WTC11 (cell line): ENCODE data around the gene IL20RB. TPM values are rescaled to one million over a fixed set of nuclear protein-coding genes. Genes with fewer than 3 reads are reported as not detected.

ENCODE experiments used
- ATAC-seq: fragments of 200-7000 bp; cut with Tn5 transposase; 2 replicates; pipeline ENCODE4 v1.10.0; 2021; ENCODE audit warnings: mild to moderate bottlenecking, moderate library complexity
- CTCF ChIA-PET: fragments of 300-600 bp; sonication (Branson Sonifier 250); formaldehyde crosslinking; loops from one replicate; lab custom pipeline; 2021; ENCODE audit warnings: antibody characterized with exemption; lab: Charles Lee
- POLR2A ChIA-PET: fragments of 350-600 bp; sonication (Branson Sonifier 250); formaldehyde crosslinking; loops from one replicate; lab custom pipeline; 2021; ENCODE audit warnings: antibody characterized with exemption; lab: Charles Lee
- DNase-seq: peaks from one replicate; pipeline ENCODE4 v3.0.0; 2021; ENCODE audit warnings: low spot score
- H3K27ac Mint-ChIP-seq: 2 replicates; pipeline ENCODE4 v1.8.0; 2021; ENCODE audit warnings: mixed read lengths
- H3K27me3 Mint-ChIP-seq: 2 replicates; pipeline ENCODE4 v1.8.0; 2021; ENCODE audit warnings: low read depth, mild to moderate bottlenecking, moderate library complexity, mixed read lengths
- H3K36me3 Mint-ChIP-seq: 2 replicates; pipeline ENCODE4 v1.8.0; 2021; ENCODE audit warnings: mixed read lengths
- H3K4me1 Mint-ChIP-seq: 2 replicates; pipeline ENCODE4 v1.8.0; 2022; ENCODE audit warnings: mixed read lengths
- H3K4me3 Mint-ChIP-seq: 2 replicates; pipeline ENCODE4 v1.8.0; 2021; ENCODE audit warnings: mild to moderate bottlenecking, moderate library complexity, mixed read lengths
- H3K9me3 Mint-ChIP-seq: 2 replicates; pipeline ENCODE4 v1.8.0; 2021; ENCODE audit warnings: mixed read lengths
- ATF3 ChIP-seq: sonication (generic); formaldehyde crosslinking; conservative IDR thresholded peaks from 2 replicates; pipeline ENCODE4 v1.8.1; 2022; ENCODE audit warnings: mild to moderate bottlenecking, missing genetic modification reagents
- CREM ChIP-seq: sonication (generic); formaldehyde crosslinking; IDR thresholded peaks from 2 replicates; pipeline ENCODE4 v1.8.1; 2022; ENCODE audit warnings: mild to moderate bottlenecking, missing genetic modification reagents, moderate library complexity
- CTCF ChIP-seq: fragments of 200-600 bp; IDR thresholded peaks from 2 replicates; pipeline ENCODE4 v1.8.0; 2022; ENCODE audit warnings: antibody characterized with exemption
- E2F1 ChIP-seq: sonication (generic); formaldehyde crosslinking; IDR thresholded peaks from 2 replicates; pipeline ENCODE4 v1.8.0; 2022; ENCODE audit warnings: mild to moderate bottlenecking, missing genetic modification reagents
- E2F4 ChIP-seq: sonication (generic); formaldehyde crosslinking; IDR thresholded peaks from 2 replicates; pipeline ENCODE4 v1.8.1; 2022; ENCODE audit warnings: low read depth, mild to moderate bottlenecking, moderate library complexity, missing genetic modification reagents, borderline replicate concordance
- E2F5 ChIP-seq: sonication (generic); formaldehyde crosslinking; IDR thresholded peaks from 2 replicates; pipeline ENCODE4 v1.8.1; 2022; ENCODE audit warnings: mild to moderate bottlenecking, moderate library complexity, missing genetic modification reagents
- ETV6 ChIP-seq: sonication (generic); formaldehyde crosslinking; IDR thresholded peaks from 2 replicates; pipeline ENCODE4 v1.8.1; 2022; ENCODE audit warnings: mild to moderate bottlenecking, missing genetic modification reagents
- IRF1 ChIP-seq: sonication (generic); formaldehyde crosslinking; IDR thresholded peaks from 2 replicates; pipeline ENCODE4 v1.8.0; 2023; ENCODE audit warnings: missing genetic modification reagents
- IRF2 ChIP-seq: sonication (generic); formaldehyde crosslinking; IDR thresholded peaks from 2 replicates; pipeline ENCODE4 v1.8.0; 2022; ENCODE audit warnings: low read depth, missing genetic modification reagents, borderline replicate concordance
- MAX ChIP-seq: sonication (generic); formaldehyde crosslinking; IDR thresholded peaks from 2 replicates; pipeline ENCODE4 v1.8.0; 2022; ENCODE audit warnings: mild to moderate bottlenecking, missing genetic modification reagents
- NFATC4 ChIP-seq: fragments of 250-450 bp; sonication (Bioruptor Pico); IDR thresholded peaks from 2 replicates; pipeline ENCODE4 v1.9.0; 2021; ENCODE audit warnings: mild to moderate bottlenecking
- NFYB ChIP-seq: sonication (generic); formaldehyde crosslinking; conservative IDR thresholded peaks from 2 replicates; pipeline ENCODE4 v1.8.0; 2022; ENCODE audit warnings: low read depth, missing genetic modification reagents
- NR2C2 ChIP-seq: sonication (generic); formaldehyde crosslinking; IDR thresholded peaks from 2 replicates; pipeline ENCODE4 v1.8.0; 2022; ENCODE audit warnings: mild to moderate bottlenecking, missing genetic modification reagents
- PRDM15 ChIP-seq: sonication (generic); formaldehyde crosslinking; IDR thresholded peaks from 2 replicates; pipeline ENCODE4 v1.8.0; 2022; ENCODE audit warnings: missing genetic modification reagents
- RORB ChIP-seq: fragments of 250-450 bp; sonication (Bioruptor Pico); IDR thresholded peaks from 2 replicates; pipeline ENCODE4 v1.9.0; 2021; ENCODE audit warnings: mild to moderate bottlenecking
- SMAD4 ChIP-seq: sonication (generic); formaldehyde crosslinking; IDR thresholded peaks from 2 replicates; pipeline ENCODE4 v1.8.0; 2022; ENCODE audit warnings: mild to moderate bottlenecking, missing genetic modification reagents
- TEAD4 ChIP-seq: sonication (generic); formaldehyde crosslinking; IDR thresholded peaks from 2 replicates; pipeline ENCODE4 v1.8.0; 2022; ENCODE audit warnings: mild to moderate bottlenecking, missing genetic modification reagents
- ZBTB21 ChIP-seq: sonication (generic); formaldehyde crosslinking; IDR thresholded peaks from 2 replicates; pipeline ENCODE4 v1.8.1; 2023; ENCODE audit warnings: mild to moderate bottlenecking, missing genetic modification reagents, borderline replicate concordance
- ZNF263 ChIP-seq: sonication (generic); formaldehyde crosslinking; IDR thresholded peaks from 2 replicates; pipeline ENCODE4 v1.8.1; 2022; ENCODE audit warnings: low read depth, mild to moderate bottlenecking, moderate library complexity, missing genetic modification reagents
- ZNF416 ChIP-seq: fragments of 250-450 bp; sonication (Bioruptor Pico); IDR thresholded peaks from 2 replicates; pipeline ENCODE4 v1.9.0; 2021; ENCODE audit warnings: mild to moderate bottlenecking, inconsistent platforms
- ZNF532 ChIP-seq: fragments of 250-450 bp; sonication (Bioruptor Pico); IDR thresholded peaks from 2 replicates; pipeline ENCODE4 v1.9.0; 2021; ENCODE audit warnings: mild to moderate bottlenecking, borderline replicate concordance
- total RNA-seq: library from RNA; stranded (reverse); gene quantifications from 3 replicates; pipeline ENCODE4 v1.2.3, GENCODE V29; 2021

Gene IL20RB
- total RNA-seq, 1 experiment from 2014 or later = 2.3 TPM

GRCh38 chr3:137035631-137036030 lies 77.8 kb downstream of the IL20RB start:
- TF ChIP-seq TEAD4 (CRISPR knock-in tag) (no peak), ZNF263 (peak; percentile 85; the same call in 1 of the 2 replicates), NFATC4 (CRISPR knock-in tag) (no peak), MAX (CRISPR knock-in tag) (peak; percentile 54; the same call in 1 of the 2 replicates), ETV6 (CRISPR knock-in tag) (no peak), IRF1 (no peak), RORB (CRISPR knock-in tag) (no peak), E2F5 (no peak), ZNF532 (CRISPR knock-in tag) (no peak), ATF3 (CRISPR knock-in tag) (no peak), NFYB (no peak), CTCF (peak; percentile 15; the same call in 1 of the 2 replicates), SMAD4 (CRISPR knock-in tag) (no peak), E2F1 (no peak), E2F4 (CRISPR knock-in tag) (no peak), PRDM15 (CRISPR knock-in tag) (no peak), CREM (CRISPR knock-in tag) (no peak), ZNF416 (no peak), NR2C2 (CRISPR knock-in tag) (no peak), ZBTB21 (CRISPR knock-in tag) (no peak), IRF2 (CRISPR knock-in tag) (no peak)
- H3K27ac Mint-ChIP-seq = no peak overlapping the region
- peaks cover 29% of the 10 kb centered on the region for H3K4me1 Mint-ChIP-seq
- CTCF ChIA-PET = interaction anchor here (0.6 to 2.3 kb wide), 9 partner anchors 10 to 402 kb away, joined by 3 to 9 read pairs (median 4); partner anchors contain the start of gene STAG1
- H3K27me3 Mint-ChIP-seq = peaks cover 34% of the 10 kb centered on the region
- ATAC-seq = peak; percentile 73
- peaks cover 4% of the 10 kb centered on the region; the same call in 1 of the 2 replicates for H3K9me3 Mint-ChIP-seq
- no peak overlapping the region for H3K4me3 Mint-ChIP-seq
- peak; percentile 66 for DNase-seq
- H3K36me3 Mint-ChIP-seq = no peaks in the 10 kb centered on the region
- POLR2A ChIA-PET = no interaction called here
